ENCODE data around the gene TRPV2.

The TRPV2 gene

DNA sequence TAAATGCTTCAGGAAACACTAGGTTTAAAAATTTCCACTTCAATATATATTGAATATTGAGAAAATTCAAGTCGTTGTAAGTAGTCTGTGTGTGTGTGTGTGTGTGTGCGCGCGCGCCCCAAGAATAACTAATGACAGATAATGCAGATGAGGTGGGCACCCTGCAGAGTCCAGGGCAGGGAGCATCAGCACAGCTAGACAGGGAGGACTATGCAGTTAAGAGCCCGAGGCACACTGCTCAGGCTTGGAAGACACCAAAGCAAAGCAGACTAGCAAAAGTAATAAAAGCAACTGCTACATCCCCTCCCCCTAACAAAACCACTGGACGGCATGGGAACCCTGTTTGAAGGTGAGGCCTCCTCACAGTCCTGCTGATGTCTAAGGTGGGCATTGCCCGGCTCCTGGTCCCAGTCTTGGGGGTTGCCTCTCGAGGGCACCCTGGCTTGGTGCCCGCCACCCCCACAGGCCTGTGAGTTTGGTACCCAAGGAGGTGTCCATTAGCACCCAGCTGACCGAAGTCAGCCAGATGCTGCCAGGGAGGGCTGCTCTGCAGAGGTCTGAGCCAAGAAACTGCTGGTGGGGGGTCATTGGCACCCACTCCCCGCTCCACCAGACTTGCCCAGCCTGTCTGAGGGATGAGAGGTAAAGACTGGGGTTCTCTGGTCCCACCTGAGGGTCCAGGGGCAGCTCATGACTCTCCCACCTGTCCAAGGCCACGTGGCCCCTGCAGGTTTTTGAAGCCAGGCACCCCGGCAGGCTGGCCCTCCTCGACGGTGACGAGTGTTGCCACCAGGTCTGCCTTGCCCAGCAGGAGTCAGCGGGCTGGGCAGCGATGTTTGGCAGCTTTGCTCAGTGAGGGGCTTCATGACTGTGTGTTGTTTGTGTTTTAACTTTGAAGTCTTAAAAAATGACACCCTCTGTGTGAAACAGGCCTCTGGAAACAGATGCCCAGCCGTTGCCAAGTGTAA lies 58.0 kb downstream of the TRPV2 start:
- DNase-seq, result no peak

DNA sequence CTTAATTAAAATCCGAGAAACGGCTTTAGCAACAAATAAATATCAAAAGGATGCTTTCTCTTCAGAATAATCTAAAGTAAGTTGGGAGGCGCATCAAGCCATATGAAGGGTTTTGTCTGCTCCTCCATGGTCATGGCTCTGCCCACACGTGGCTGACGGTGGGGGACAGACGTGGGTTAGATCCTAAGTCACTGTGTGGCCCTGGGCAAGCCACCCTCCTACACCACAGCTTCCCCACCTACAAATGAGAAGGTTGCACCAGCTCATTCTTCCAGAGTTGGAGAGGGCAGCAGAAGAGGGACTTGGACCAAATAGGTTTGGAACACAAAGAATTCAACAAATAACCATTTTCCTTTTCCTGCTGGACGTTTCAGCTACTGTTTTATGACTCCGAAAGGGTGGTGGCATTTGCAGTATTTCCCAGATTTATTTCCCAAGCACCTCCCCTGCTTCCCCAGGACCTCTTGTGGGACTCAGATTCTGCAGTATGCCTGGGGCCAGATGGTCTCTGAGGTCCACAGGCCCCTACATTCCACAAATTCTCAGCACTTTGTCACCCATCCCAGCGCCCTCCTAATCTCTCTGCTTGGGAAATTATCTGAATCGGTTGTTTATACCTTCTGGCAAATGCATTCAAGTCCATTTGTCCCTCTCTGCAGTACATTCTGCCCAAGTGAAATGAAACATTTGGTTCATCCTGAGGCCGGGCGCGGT lies 58.8 kb downstream of the TRPV2 start:
- DNase-seq, result no peak

DNA sequence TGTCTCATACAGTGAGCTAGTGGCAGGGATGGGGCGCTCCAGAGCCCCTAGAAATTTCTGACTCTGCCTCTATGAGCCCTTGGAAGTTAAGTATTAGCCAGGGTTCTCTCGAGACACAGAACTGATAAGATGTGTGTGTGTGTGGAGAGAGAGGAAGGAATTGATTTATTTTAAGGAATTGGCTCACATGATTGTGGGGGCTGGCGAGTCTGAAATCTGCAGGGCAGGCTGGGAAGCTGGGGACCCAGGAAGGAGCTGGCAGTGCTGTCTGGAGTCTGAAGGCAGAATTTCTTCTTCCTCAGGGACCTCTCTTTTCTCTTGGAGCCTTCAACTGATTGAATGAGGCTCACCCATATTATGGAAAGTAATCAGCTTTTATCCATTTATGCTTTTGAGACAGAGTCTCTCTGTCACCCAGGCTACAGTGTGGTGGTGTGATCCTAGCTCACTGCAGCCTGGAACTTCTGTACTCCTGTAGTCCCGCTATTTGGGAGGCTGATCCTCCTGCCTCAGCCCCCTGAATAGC lies 59.9 kb downstream of the TRPV2 start:
- peak in 2 of 56 donors; percentile 25 to 29 for DNase-seq

DNA sequence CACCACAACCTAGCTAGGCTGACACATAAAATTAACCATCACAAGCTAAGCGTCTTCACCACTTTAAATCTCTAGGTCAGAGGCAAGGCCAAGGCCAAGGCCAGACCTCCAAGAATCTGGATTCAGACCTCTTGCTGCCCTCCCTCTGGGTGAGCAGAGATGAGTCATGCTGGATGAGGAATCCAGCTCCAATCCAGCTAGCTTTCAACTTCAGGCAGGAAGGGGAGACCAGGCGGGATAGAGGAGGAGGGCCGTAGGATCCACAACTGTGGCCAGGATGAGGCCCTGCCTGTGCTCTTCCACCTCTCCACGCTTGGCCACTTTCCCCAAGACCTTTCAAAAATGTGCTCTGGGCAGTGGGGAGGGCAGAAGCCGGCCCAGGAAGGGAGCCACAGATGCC lies 61.9 kb downstream of the TRPV2 start:
- DNase-seq, result no peak

DNA sequence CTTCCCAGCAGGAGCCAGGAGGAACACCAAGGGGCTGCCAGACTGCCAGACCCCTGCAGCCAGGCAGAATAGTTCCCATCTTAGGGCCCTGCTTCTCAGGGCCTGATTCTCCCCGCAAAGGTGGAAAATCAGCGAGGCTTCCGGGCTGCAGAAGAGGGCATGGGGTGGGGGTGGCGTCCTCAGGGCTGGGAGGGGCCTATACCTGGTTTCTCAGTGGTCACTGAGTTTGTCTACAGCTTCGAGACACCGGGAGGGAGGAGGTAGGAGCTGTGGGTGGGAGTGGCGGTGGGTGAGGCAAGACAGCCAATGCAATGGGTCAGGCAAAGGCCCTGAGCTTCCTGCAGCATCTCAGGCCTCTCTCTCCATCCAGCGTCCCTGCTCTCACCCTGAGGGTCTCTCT lies 62.3 kb downstream of the TRPV2 start:
- no peak for DNase-seq

DNA sequence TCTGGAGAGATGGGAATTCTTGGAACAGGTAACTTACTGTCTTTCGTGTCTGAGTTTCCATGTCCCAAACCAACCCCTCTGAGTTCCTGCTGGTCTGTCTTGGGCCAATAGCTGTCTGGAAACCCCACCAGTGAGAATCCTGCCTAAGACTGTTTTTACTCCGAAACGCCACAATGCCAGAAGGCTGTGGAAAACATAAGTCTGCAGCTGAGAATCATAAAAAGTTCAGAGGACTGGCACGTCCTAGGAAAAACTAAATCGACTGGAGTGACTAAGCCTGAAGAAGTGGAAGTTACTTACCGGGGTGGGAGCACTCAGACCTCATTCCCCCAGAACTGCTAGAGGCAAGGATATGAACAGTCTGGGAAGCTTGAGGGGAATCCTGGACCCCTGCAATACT lies 63.3 kb downstream of the TRPV2 start:
- no peak for DNase-seq

DNA sequence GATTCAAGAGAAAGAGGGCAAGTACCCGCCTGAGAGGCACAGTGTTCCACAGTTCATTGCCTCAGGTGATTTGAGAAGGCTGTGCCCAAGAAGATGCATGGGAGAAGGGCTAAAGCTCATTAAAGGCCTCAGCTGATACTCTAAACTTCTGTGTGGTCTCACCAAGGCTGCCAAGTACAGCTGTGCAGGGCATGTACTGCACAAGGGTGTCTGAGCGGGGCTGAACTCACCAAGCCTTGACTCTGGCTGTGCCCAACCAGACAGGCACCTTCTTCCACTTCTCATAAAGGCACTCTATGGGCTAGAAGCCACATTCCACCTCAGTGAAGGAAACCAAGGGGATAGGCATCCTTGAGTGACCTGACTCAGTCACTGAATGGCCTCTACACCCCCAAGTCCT lies 63.9 kb downstream of the TRPV2 start:
- no peak for DNase-seq

DNA sequence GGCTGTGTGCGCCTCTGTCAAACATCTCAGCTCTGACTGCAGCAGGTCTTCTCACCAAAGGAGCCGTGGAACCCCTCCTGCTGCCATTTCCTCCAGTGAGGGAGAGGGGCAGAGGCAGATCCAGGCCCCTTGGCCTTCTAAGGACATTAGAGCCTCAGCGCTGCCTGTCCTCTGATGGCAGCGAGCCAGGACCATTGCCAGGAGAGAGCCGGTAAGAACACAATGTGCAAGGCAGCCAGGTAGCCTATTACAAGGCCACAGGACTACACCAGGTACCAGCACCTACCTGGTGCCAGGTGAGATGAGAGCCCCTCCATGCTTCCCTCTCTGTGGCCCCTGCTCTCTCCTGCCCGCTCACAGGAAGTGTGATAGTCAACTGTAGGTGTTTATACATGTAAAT lies 65.6 kb downstream of the TRPV2 start:
- DNase-seq, result no peak

DNA sequence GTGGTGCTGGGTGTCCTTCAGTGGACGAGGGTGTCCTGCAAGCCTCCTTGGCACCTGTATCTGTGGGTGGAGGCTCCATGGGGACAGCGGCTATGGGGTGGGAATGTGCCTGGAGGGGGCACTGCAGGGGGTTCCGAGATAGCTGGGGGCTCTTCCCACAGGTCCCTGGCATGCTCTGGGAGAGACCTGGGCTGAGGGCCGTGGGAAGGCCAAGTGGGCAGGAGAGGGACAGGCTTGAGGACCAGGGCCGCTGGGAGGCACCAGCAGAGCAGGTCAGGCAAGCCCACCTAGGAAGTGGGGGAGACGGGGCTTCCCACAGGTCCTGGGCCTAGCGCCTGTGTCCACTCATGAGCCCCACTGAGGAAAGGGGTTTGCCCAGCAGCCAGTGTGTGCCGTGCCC lies 66.9 kb downstream of the TRPV2 start:
- DNase-seq, result no peak

DNA sequence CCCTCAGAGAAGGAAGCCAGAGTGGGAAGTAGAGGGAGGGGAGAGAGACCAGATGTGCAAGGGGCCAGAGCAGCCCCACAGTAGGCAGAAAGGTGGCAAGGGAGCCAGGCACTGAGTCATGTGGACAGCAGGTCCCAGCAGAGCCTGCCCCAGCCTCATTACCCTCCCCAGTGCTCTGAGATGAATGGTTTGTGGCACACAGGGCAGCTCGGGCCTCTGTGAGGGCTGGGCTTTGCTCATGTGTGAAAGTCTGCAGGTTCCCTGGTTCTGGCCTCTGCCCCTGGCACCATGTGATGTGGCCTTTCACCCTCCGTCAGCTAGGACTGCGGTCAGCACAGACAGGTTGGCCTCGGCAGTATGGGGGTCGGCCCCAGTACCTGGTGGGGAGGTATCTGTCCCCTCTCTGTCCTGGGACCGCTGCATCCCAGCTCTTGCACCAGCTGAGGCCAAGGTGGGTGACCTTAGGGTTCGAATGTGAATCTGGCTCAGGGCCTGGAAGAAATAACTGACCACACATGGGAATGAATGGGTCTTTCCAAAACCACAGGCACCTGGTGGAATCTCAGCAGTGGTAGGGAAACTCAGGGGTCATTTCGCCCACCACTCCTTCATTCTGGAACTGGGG lies 67.8 kb downstream of the TRPV2 start:
- no peak for DNase-seq

DNA sequence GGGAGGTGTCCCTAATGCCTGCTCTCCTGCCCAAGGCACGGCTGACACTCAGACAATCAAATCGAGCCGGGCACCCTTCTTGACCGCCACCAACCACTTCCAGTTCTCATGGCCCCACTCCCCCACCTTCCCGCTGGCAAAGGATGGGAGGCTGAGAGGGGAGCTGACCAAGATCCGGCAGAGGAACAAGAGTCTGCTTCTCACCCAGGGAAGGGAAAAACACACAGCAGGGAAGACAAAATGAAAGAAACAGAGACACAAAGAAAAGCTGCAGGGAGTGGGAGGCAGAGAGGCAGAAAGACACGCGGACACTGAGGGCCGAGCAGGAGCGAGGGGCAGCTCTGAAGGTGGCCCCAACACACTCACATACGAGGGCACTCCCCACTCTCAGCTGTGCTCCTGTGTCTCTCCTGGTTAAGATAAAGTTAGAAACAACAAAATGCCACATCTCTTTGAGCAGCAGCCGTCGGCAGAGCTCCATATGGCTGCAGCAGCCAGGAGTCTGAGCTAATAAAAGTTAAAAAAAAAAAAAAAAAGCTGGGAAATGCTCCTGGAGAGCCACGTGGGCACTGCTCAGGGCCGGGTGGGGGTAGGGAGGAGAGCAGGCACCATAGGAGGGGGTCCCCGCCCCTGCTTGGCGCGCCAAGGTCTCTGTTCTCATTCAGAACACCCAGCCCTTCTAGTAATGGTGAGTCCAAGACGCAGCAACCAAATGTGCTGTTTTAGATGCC lies 69.2 kb downstream of the TRPV2 start:
- DNase-seq, result peak in 14 of 56 donors; percentile 15 to 47 (median 36)

Data from amygdala (tissue), 56 donors.